Adrenal gland (tissue), 12 donors: Measurements from ENCODE around the gene TBC1D22A. TPM values are rescaled to one million over a fixed set of nuclear protein-coding genes. Genes with fewer than 3 reads are reported as not detected.

Experiments used
- DNase-seq, 7 donors: peaks; one replicate each; pipeline ENCODE4 v3.0.0-alpha.2; 2019 to 2020
- H3K27ac ChIP-seq, 5 donors: fragments of 200-600 bp; sonication (generic) in 4 of 5; 1 replicate in 3 of 5; 2 replicates in 2 of 5; pipeline versions ENCODE4 v1.5.1 to v1.8.0; 2016 to 2020; ENCODE audit warnings: mild to moderate bottlenecking in 1 of 5
- H3K27me3 ChIP-seq: fragments of 200-600 bp; 2 replicates; pipeline ENCODE4 v1.8.0; 2021
- H3K36me3 ChIP-seq, 2 donors: fragments of 200-600 bp; replicated peaks in 1 of 2; 1 replicate in 1 of 2; 2 replicates in 1 of 2; pipeline versions ENCODE4 v1.5.1 to v1.8.0; 2018 to 2022
- H3K4me1 ChIP-seq, 2 donors: fragments of 200-600 bp; replicated peaks in 1 of 2; 1 replicate in 1 of 2; 2 replicates in 1 of 2; pipeline versions ENCODE4 v1.5.1 to v1.8.0; 2018 to 2021
- H3K4me3 ChIP-seq, 4 donors: fragments of 200-600 bp; sonication (generic) in 3 of 4; one replicate each; pipeline ENCODE4 v1.5.1; 2016 to 2018
- H3K9me3 ChIP-seq, 3 donors: fragments of 200-600 bp; sonication (generic) in 1 of 3; replicated peaks in 1 of 3; 1 replicate in 2 of 3; 2 replicates in 1 of 3; pipeline versions ENCODE4 v1.5.1 to v1.8.0; 2016 to 2021
- POLR2A ChIP-seq, 2 donors: fragments of 450-650 bp; IDR thresholded peaks; one replicate each; pipeline ENCODE4 v1.6.1; 2017; ENCODE audit warnings: antibody characterized with exemption in 2 of 2, mild to moderate bottlenecking in 2 of 2, moderate library complexity in 1 of 2
- WGBS, 4 donors: extraction: QIAGEN DNeasy Blood & Tissue Kit in 2 of 4; methylation state at CpG; one replicate each; pipeline versions ENCODE4 v1.1.5 to v1.1.7; 2013 to 2017; 5-methylcytosine and 5-hydroxymethylcytosine counted together
- intact Hi-C, 2 donors: fragments of 100-400 bp; cut with DNase I; formaldehyde crosslinking; loops; one replicate each; pipeline versions ENCODE4 v1.14.1 to v1.15.0; 2022 to 2023
- polyA plus RNA-seq, 3 donors: library from polyadenylated mRNA; stranded (reverse); fragments of 200-250 nt in 2 of 3; fragments of 350-450 nt in 1 of 3; fragmentation: Illumina TruSeq in 1 of 3; extraction: RNeasy Lipid Tissue Mini Kit (QIAGEN cat#74804) in 1 of 3; gene quantifications; one replicate each; pipeline ENCODE4 v1.2.3, GENCODE V29; 2013 to 2014
- total RNA-seq, 9 donors: library from RNA; depleted of rRNA in 4 of 9; stranded (reverse); fragments of >200 nt in 4 of 9; fragments of 120-200 nt in 1 of 9; fragmentation: NEBNext Ultra II Directional in 1 of 9; extraction: Animal tissue kit (Norgen Biotek cat#: 25700) in 1 of 9; gene quantifications; one replicate each; pipeline versions ENCODE4 v1.1.0 to v1.2.4, GENCODE V29; 2013 to 2023
- TF ChIP-seq, protein P1 (sequence below), 6 experiments: fragments of 450-650 bp in 4 of 6; fragments of 200-600 bp in 2 of 6; sonication (generic) in 1 of 6; IDR thresholded peaks; 1 replicate in 5 of 6; 2 replicates in 1 of 6; pipeline versions ENCODE4 v1.5.1 to v1.8.0; 2016 to 2021; ENCODE audit warnings: antibody characterized with exemption in 6 of 6, mild to moderate bottlenecking in 2 of 6, moderate library complexity in 1 of 6
- donor health status: healthy with polysubstance abuse.
- donor health status: Bipolar disorder and iron deficiency.
- donor health status: DM: yes; HTN: yes; CAD: no.
- donor health status: DM: no; HTN: no; CAD: no.
- donor health status: DM: no; HTN: no; CAD: no.
- donor health status: DM: yes; HTN: yes; CAD: no.

The TBC1D22A gene
- total and polyA plus RNA-seq, 12 donors, result 11.5 to 44.2 (median 28.1) TPM

- intact Hi-C loops, result no loop called here
- H3K27ac ChIP-seq, result no peak overlapping the region
- H3K36me3 ChIP-seq, result no peaks in the 10 kb centered on the region
- peak in 1 of 7 donors; percentile 29 for DNase-seq
- H3K4me1 ChIP-seq, result no peaks in the 10 kb centered on the region
- TF ChIP-seq POLR2A (IDR thresholded peaks at IDR 0.05), result no peak
- TF ChIP-seq, protein P1, sequence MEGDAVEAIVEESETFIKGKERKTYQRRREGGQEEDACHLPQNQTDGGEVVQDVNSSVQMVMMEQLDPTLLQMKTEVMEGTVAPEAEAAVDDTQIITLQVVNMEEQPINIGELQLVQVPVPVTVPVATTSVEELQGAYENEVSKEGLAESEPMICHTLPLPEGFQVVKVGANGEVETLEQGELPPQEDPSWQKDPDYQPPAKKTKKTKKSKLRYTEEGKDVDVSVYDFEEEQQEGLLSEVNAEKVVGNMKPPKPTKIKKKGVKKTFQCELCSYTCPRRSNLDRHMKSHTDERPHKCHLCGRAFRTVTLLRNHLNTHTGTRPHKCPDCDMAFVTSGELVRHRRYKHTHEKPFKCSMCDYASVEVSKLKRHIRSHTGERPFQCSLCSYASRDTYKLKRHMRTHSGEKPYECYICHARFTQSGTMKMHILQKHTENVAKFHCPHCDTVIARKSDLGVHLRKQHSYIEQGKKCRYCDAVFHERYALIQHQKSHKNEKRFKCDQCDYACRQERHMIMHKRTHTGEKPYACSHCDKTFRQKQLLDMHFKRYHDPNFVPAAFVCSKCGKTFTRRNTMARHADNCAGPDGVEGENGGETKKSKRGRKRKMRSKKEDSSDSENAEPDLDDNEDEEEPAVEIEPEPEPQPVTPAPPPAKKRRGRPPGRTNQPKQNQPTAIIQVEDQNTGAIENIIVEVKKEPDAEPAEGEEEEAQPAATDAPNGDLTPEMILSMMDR (IDR thresholded peaks at IDR 0.05), result no peak
- H3K9me3 ChIP-seq, result no peaks in the 10 kb centered on the region
- no peak overlapping the region for H3K4me3 ChIP-seq
- H3K27me3 ChIP-seq, result no peaks in the 10 kb centered on the region
- 91 to 96% (median 94%) methylated on average over 10 to 13 of the region's 13 CpGs for WGBS, 4 donors
Measured at GRCh38 chr22:46959369-46959768, 196.9 kb downstream of the TBC1D22A start.

- Histone ChIP-seq H3K36me3 (no peaks in the 10 kb centered on the region), H3K27me3 (no peaks in the 10 kb centered on the region), H3K9me3 (no peaks in the 10 kb centered on the region), H3K4me1 (no peaks in the 10 kb centered on the region), H3K27ac (no peak overlapping the region), H3K4me3 (no peak overlapping the region)
- intact Hi-C loops, result no loop called here
- TF ChIP-seq, protein P1 (IDR thresholded peaks at IDR 0.05), result no peak
- no peak for TF ChIP-seq POLR2A (IDR thresholded peaks at IDR 0.05)
- WGBS, 4 donors, result 64 to 79% (median 75%) methylated on average over 13 to 17 of the region's 17 CpGs
- peak in 2 of 7 donors; percentile 25 to 51 for DNase-seq
Measured at GRCh38 chr22:46961591-46962295, 199.3 kb downstream of the TBC1D22A start.

DNA sequence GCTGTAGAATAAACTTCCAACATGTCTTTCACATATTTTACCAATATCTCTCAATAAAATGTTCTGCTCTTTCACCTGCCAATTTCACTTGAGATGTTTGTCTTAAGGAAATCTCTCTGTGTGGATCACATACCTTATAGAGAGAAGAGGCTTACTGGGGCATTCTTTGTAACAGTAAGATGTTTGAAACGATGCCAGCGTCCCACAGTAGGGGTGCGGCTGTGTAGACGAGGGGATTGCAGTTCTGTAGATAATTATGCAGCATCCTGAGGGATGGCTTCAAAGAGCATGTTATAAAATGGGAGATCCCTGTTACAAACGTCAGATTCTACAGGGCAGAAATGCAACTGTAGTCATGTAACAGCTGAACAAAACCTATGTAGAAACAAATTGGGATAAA lies 200.0 kb downstream of the TBC1D22A start:
- Histone ChIP-seq H3K36me3 (no peaks in the 10 kb centered on the region), H3K9me3 (no peaks in the 10 kb centered on the region), H3K27ac (no peak overlapping the region), H3K27me3 (no peaks in the 10 kb centered on the region), H3K4me3 (no peak overlapping the region), H3K4me1 (no peaks in the 10 kb centered on the region)
- TF ChIP-seq, protein P1 (IDR thresholded peaks at IDR 0.05), result no peak
- no peak for TF ChIP-seq POLR2A (IDR thresholded peaks at IDR 0.05)
- 61 to 78% (median 75%) methylated on average over 5 of the region's 5 CpGs for WGBS, 4 donors
- intact Hi-C loops, result no loop called here
- peak in 1 of 7 donors; percentile 17 for DNase-seq

DNA sequence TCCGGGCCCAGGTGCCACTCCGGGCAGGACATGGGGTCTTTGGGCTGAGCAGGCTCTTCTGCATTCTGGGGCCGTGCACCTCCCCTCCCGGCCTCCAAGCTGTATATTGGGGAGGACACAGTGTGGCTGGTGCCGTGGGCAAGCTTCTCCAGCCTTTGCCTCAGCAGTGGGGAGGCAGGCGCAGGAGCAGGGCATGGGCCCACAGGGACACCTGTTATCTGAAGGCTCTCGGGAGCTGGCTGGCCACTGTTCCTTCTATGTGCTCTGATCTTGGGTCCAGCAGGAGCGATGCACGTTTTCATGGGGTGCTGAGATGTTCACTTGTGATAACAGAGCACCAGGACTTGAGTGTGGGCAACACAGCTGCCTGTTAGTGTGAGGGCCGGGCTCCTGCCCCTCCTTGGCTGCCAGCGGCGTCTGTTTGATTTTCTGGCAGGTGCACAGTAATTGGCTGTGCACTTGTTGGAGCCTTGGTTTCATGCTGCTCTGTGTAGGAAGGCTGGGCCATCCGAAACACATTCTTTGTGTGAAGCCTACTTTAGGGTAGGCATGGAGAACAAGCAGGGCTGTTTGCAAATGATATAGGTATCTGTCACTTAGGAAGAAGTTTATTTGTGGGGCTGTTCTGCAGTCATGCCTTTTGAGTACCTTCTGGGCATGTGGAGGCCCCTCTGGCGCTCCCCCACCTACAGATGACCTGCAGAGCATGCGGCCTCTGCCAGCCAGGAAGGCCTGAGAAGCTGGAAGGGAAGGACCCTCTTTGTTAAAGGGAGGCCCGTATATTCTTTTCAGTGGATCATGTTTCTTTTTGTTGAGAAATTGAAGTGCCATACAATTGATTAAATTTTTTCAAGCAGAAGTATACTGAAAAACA lies 201.5 kb downstream of the TBC1D22A start:
- WGBS, 4 donors, result 92 to 96% (median 94%) methylated on average over 13 to 16 of the region's 16 CpGs
- TF ChIP-seq, protein P1 (IDR thresholded peaks at IDR 0.05), result no peak
- no peak for TF ChIP-seq POLR2A (IDR thresholded peaks at IDR 0.05)
- H3K4me3 ChIP-seq, result no peak overlapping the region
- H3K36me3 ChIP-seq, result no peaks in the 10 kb centered on the region
- H3K27ac ChIP-seq, result no peak overlapping the region
- H3K9me3 ChIP-seq, result no peaks in the 10 kb centered on the region
- intact Hi-C loops, result no loop called here
- DNase-seq, result peak in 1 of 7 donors; percentile 46
- H3K27me3 ChIP-seq, result no peaks in the 10 kb centered on the region
- no peaks in the 10 kb centered on the region for H3K4me1 ChIP-seq
